RWPE2 (cell line): Measurements from ENCODE around the gene TMEM217.
A peak's percentile ranks its signal among the peaks of the same experiment; 100 is the strongest.

Experiments
- ATAC-seq: fragments of 200-7000 bp; cut with Tn5 transposase; 3 replicates; pipeline ENCODE4 v1.9.1; 2021; ENCODE audit warnings: low read depth
- DNase-seq: peaks from one replicate; pipeline ENCODE4 v3.0.0-alpha.2; 2020; ENCODE audit warnings: low spot score
- H3K27ac ChIP-seq: fragments of 450-650 bp; 2 replicates; pipeline ENCODE4 v1.5.1; 2017; ENCODE audit warnings: mild to moderate bottlenecking; ENCODE audit not compliant: poor library complexity, severe bottlenecking
- H3K27me3 ChIP-seq: fragments of 250-450 bp; sonication (Bioruptor Pico); 2 replicates; pipeline ENCODE4 v1.5.1; 2021; ENCODE audit warnings: mild to moderate bottlenecking, moderate library complexity; ENCODE audit not compliant: insufficient read depth, poor library complexity, severe bottlenecking
- H3K36me3 ChIP-seq: fragments of 250-450 bp; sonication (Bioruptor Pico); 2 replicates; pipeline ENCODE4 v1.5.1; 2020; ENCODE audit warnings: low read depth, mild to moderate bottlenecking, moderate library complexity
- H3K4me1 ChIP-seq: fragments of 250-450 bp; sonication (Bioruptor Pico); 2 replicates; pipeline ENCODE4 v1.5.1; 2021; ENCODE audit warnings: mild to moderate bottlenecking, moderate library complexity; ENCODE audit not compliant: insufficient read depth, poor library complexity, severe bottlenecking
- H3K4me3 ChIP-seq: fragments of 250-450 bp; sonication (Bioruptor Pico); 2 replicates; pipeline ENCODE4 v1.5.1; 2021; ENCODE audit warnings: mild to moderate bottlenecking, moderate library complexity; ENCODE audit not compliant: severe bottlenecking
- H3K9me3 ChIP-seq: fragments of 250-450 bp; sonication (Bioruptor Pico); 2 replicates; pipeline ENCODE4 v1.5.1; 2021; ENCODE audit warnings: mild to moderate bottlenecking, moderate library complexity; ENCODE audit not compliant: severe bottlenecking
- CTCF ChIP-seq: fragments of 450-650 bp; IDR thresholded peaks from one replicate; pipeline ENCODE4 v1.5.1; 2017; ENCODE audit warnings: mild to moderate bottlenecking, moderate library complexity; ENCODE audit not compliant: poor library complexity, severe bottlenecking

Gene TMEM217

DNA sequence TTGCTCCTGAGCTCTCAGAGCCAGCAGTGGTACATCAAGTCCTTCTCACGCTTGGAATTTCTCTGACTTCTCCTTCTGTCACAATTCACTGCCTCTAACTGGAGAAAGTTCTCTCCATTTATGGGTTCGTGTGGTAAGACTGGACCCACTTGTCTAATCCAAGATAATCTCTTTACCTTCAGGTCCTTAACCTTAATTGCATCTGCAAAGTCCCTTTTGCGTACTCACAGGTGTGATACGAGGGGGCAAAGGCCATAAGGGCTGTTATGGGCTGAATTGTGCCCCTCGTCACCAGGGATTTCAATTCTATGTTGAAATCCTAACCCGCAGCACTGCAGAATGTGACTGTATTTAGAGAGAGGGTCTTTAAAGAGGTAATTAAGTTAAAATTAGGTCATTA lies 27.8 kb downstream of the TMEM217 start:
- DNase-seq (no peak), ATAC-seq (no peak)
- H3K4me1 ChIP-seq: no peaks in the 10 kb centered on the region
- no peak overlapping the region for H3K27ac ChIP-seq
- no peaks in the 10 kb centered on the region for H3K27me3 ChIP-seq
- H3K36me3 ChIP-seq: no peaks in the 10 kb centered on the region
- no peak for TF ChIP-seq CTCF
- no peak overlapping the region for H3K4me3 ChIP-seq
- H3K9me3 ChIP-seq: no peaks in the 10 kb centered on the region

DNA sequence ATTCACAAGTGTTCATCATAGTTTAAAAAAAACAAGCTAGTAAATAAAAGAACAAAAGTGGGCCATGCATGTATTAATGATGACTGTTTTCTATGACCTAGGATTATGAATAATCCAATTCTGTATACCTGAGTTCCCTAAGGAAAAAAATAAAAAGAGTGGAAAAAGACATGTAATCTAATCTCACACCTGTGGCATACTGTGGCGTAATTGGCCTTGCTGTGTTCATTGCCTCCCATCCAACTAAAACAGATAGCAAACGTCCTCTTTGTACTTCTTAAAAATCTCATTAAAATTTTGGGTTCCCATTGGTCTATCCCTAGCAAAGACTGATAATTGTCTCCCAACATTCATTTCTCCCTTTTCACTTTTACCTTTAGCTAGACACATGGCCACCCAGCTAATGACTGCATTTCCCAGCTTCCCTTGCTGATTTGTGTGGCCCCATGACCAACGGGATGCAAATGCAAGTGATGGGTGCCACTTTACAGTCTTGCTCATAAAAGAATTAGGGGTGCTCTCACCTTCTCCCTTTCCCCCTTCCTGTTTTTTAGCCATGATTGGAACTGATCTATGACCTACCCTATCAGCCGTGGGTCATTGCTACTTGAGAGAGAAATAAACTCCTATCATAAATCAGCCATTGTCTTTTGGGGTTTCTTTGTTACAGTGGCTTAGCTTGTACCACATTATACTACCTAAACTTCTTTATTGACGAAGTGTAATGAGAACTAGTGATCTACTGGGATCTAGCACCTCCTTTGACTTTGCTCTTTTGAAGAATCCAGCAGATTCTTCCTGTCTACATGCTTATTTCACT lies 32.4 kb downstream of the TMEM217 start:
- ATAC-seq: no peak
- TF ChIP-seq CTCF: no peak
- H3K36me3 ChIP-seq: no peaks in the 10 kb centered on the region
- DNase-seq: no peak
- H3K4me3 ChIP-seq: no peak overlapping the region
- H3K27ac ChIP-seq: no peak overlapping the region
- no peaks in the 10 kb centered on the region for H3K9me3 ChIP-seq
- H3K27me3 ChIP-seq: no peaks in the 10 kb centered on the region
- H3K4me1 ChIP-seq: no peaks in the 10 kb centered on the region

DNA sequence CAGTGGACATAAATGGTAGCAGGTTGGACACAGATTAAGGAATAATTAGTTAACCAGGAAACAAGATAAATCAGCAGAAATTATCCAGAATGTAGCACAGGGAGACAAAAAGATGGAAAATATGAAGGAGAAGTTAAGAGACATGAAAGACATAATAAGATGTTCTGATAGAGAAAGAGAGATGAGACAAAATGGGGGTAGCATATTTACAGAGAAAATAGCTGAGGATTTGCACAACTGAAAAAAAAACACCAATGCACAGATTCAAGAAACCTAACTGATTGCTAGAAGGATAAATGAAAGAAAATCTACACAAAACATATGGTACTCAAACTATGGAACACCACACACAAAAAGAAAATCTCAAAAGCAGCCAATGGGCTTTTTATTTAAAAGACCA lies 35.0 kb downstream of the TMEM217 start:
- no peaks in the 10 kb centered on the region for H3K27me3 ChIP-seq
- H3K36me3 ChIP-seq: no peaks in the 10 kb centered on the region
- peak overlapping the region; percentile 6 for H3K27ac ChIP-seq
- H3K4me1 ChIP-seq: no peaks in the 10 kb centered on the region
- ATAC-seq (no peak), DNase-seq (no peak)
- no peaks in the 10 kb centered on the region for H3K9me3 ChIP-seq
- TF ChIP-seq CTCF: no peak
- peak overlapping the region; percentile 36 for H3K4me3 ChIP-seq

GRCh38 chr6:37222125-37222967 lies 35.6 kb downstream of the TMEM217 start:
- Histone ChIP-seq H3K9me3 (no peaks in the 10 kb centered on the region), H3K27me3 (no peaks in the 10 kb centered on the region), H3K4me1 (no peaks in the 10 kb centered on the region), H3K4me3 (peak overlapping the region; percentile 36), H3K27ac (peak overlapping the region; percentile 6), H3K36me3 (no peaks in the 10 kb centered on the region)
- DNase-seq: peak; percentile 92
- ATAC-seq: peak; percentile 96
- TF ChIP-seq CTCF: no peak
